Keratinocyte (primary cell): ENCODE results near the gene PTH. TPM values are rescaled to one million over a fixed set of nuclear protein-coding genes. Genes with fewer than 3 reads are reported as not detected.

Experiments
- DNase-seq: peaks from one replicate; pipeline ENCODE4 v3.0.0-alpha.2; 2011; ENCODE audit warnings: low read depth, missing footprints, low spot score
- FAIRE-seq: peaks from 2 replicates; lab custom pipeline; 2011; peaks lifted over from hg19 to GRCh38; lab: Jason Lieb, UNC
- H2AFZ ChIP-seq: 2 replicates; pipeline ENCODE4 v1.6.0; 2012; ENCODE audit warnings: low read length, control low read depth, inconsistent platforms; ENCODE audit not compliant: control insufficient read depth
- H3K27ac ChIP-seq: 2 replicates; pipeline ENCODE4 v1.5.1; 2011; ENCODE audit warnings: low read length; ENCODE audit not compliant: control insufficient read depth, insufficient read depth
- H3K27me3 ChIP-seq: 3 replicates; pipeline ENCODE4 v1.6.0; 2011; ENCODE audit warnings: low read length; ENCODE audit not compliant: control insufficient read depth, insufficient read depth; ENCODE audit errors: extremely low read depth
- H3K36me3 ChIP-seq, 2 experiments: 2 replicates in 1 of 2; 3 replicates in 1 of 2; pipeline ENCODE4 v1.5.1; 2011; ENCODE audit warnings: low read length in 2 of 2, mild to moderate bottlenecking in 1 of 2; ENCODE audit not compliant: control insufficient read depth in 2 of 2, insufficient read depth in 2 of 2; ENCODE audit errors: extremely low read depth in 1 of 2
- H3K4me1 ChIP-seq: 3 replicates; pipeline ENCODE4 v1.5.1; 2011; ENCODE audit warnings: low read length; ENCODE audit not compliant: control insufficient read depth, insufficient read depth; ENCODE audit errors: extremely low read depth
- H3K4me2 ChIP-seq: 3 replicates; pipeline ENCODE4 v1.6.0; 2011; ENCODE audit warnings: low read depth, low read length; ENCODE audit not compliant: control insufficient read depth, insufficient read depth; ENCODE audit errors: extremely low read depth
- H3K4me3 ChIP-seq, 3 experiments: fragments of 200-600 bp in 1 of 3; sonication (generic) in 1 of 3; 2 replicates in 2 of 3; 3 replicates in 1 of 3; pipeline ENCODE4 v1.5.1; 2011 to 2016; ENCODE audit warnings: low read length in 3 of 3, mild to moderate bottlenecking in 3 of 3, control low read depth in 2 of 3, inconsistent platforms in 1 of 3, low read depth in 1 of 3, mixed read lengths in 1 of 3, mixed run types in 1 of 3, moderate library complexity in 1 of 3; ENCODE audit not compliant: control insufficient read depth in 2 of 3, insufficient read depth in 2 of 3; ENCODE audit errors: extremely low read depth in 1 of 3
- H3K79me2 ChIP-seq: 2 replicates; pipeline ENCODE4 v1.6.0; 2012; ENCODE audit warnings: low read length; ENCODE audit not compliant: control insufficient read depth, insufficient read depth
- H3K9ac ChIP-seq: 3 replicates; pipeline ENCODE4 v1.6.0; 2011; ENCODE audit warnings: low read length; ENCODE audit not compliant: control insufficient read depth, insufficient read depth; ENCODE audit errors: extremely low read depth
- H3K9me1 ChIP-seq: 3 replicates; pipeline ENCODE4 v1.6.0; 2011; ENCODE audit warnings: low read length; ENCODE audit not compliant: control insufficient read depth, insufficient read depth; ENCODE audit errors: extremely low read depth
- H3K9me3 ChIP-seq: 2 replicates; pipeline ENCODE4 v1.5.1; 2012; ENCODE audit warnings: low read depth, low read length; ENCODE audit not compliant: control insufficient read depth
- H4K20me1 ChIP-seq: 3 replicates; pipeline ENCODE4 v1.6.0; 2011; ENCODE audit warnings: low read length; ENCODE audit not compliant: control insufficient read depth, insufficient read depth; ENCODE audit errors: extremely low read depth
- CTCF ChIP-seq, 3 experiments: IDR thresholded peaks in 1 of 3; conservative IDR thresholded peaks in 1 of 3; optimal IDR thresholded peaks in 1 of 3; 2 replicates in 2 of 3; 3 replicates in 1 of 3; pipeline versions ENCODE3 to v1.5.1; 2011; ENCODE audit warnings: low read length in 3 of 3, mild to moderate bottlenecking in 3 of 3, moderate library complexity in 2 of 3, control low read depth in 1 of 3, inconsistent platforms in 1 of 3; ENCODE audit not compliant: insufficient read depth in 2 of 3; ENCODE audit errors: extremely low read depth in 1 of 3
- EZH2 ChIP-seq: IDR thresholded peaks from one replicate; pipeline ENCODE4 v1.6.1; 2012; ENCODE audit warnings: inconsistent platforms, mild to moderate bottlenecking, low read length, moderate library complexity
- dilution Hi-C: fragments of 300-500 bp; cut with MboI; formaldehyde crosslinking; loops from one replicate; pipeline ENCODE4 v1.7.0; 2020; ENCODE audit warnings: low sequenced_read_pairs; ENCODE audit not compliant: extremely low pct_ligation_motif_present
- polyA plus RNA-seq, 5 experiments: library from polyadenylated mRNA; depleted of rRNA in 3 of 5; stranded (reverse) in 3 of 5; stranded (forward) in 1 of 5; unstranded in 1 of 5; fragments of >200 nt; gene quantifications; 1 replicate in 1 of 5; 2 replicates in 3 of 5; 3 replicates in 1 of 5; pipeline versions ENCODE4 v1.2.1 to v1.2.3, GENCODE V29; 2011 to 2012; ENCODE audit warnings: missing spikeins in 2 of 5, low read depth in 1 of 5, low replicate concordance in 1 of 5

Gene PTH
- polyA plus RNA-seq, 1 donor (not counting 4 experiments of a cell fraction or from before 2014, with no cell fraction given) = not detected

GRCh38 chr11:13525257-13525656 is 29.5 kb upstream of the PTH start:
- Histone ChIP-seq H3K36me3 (no peaks in the 10 kb centered on the region), H3K27ac (no peak overlapping the region), H3K79me2 (no peaks in the 10 kb centered on the region), H3K4me2 (no peak overlapping the region), H3K9me3 (no peaks in the 10 kb centered on the region), H4K20me1 (no peaks in the 10 kb centered on the region), H3K9ac (no peak overlapping the region), H3K9me1 (no peaks in the 10 kb centered on the region), H3K4me1 (no peaks in the 10 kb centered on the region), H3K27me3 (no peaks in the 10 kb centered on the region), H3K4me3 (no peak overlapping the region), H2AFZ (no peak overlapping the region)
- DNase-seq (no peak), FAIRE-seq (no peak)
- TF ChIP-seq EZH2 = no peak
- no peak for TF ChIP-seq CTCF (optimal IDR thresholded peaks at IDR 0.05 in 1 of 3, IDR thresholded peaks at IDR 0.05 in 1 of 3, conservative IDR thresholded peaks at IDR 0.05 in 1 of 3; ENCODE audit: extremely low read depth in 1 of 3, insufficient read depth in 2 of 3, low read length in 3 of 3)
- dilution Hi-C loops = no loop called here

GRCh38 chr11:13503393-13503792 is 7.6 kb upstream of the PTH start:
- DNase-seq (no peak), FAIRE-seq (no peak)
- no peaks in the 10 kb centered on the region for H3K36me3 ChIP-seq
- H3K9me1 ChIP-seq = no peaks in the 10 kb centered on the region
- no peak overlapping the region for H3K9ac ChIP-seq
- no peak overlapping the region for H2AFZ ChIP-seq
- H3K4me2 ChIP-seq = no peak overlapping the region
- H4K20me1 ChIP-seq = no peaks in the 10 kb centered on the region
- no peaks in the 10 kb centered on the region for H3K4me1 ChIP-seq
- no peak for TF ChIP-seq EZH2
- no peak for TF ChIP-seq CTCF (optimal IDR thresholded peaks at IDR 0.05 in 1 of 3, IDR thresholded peaks at IDR 0.05 in 1 of 3, conservative IDR thresholded peaks at IDR 0.05 in 1 of 3; ENCODE audit: extremely low read depth in 1 of 3, insufficient read depth in 2 of 3, low read length in 3 of 3)
- no peaks in the 10 kb centered on the region for H3K79me2 ChIP-seq
- dilution Hi-C loops = no loop called here
- H3K9me3 ChIP-seq = no peaks in the 10 kb centered on the region
- H3K4me3 ChIP-seq = no peak overlapping the region
- H3K27me3 ChIP-seq = peaks cover 4% of the 10 kb centered on the region
- H3K27ac ChIP-seq = no peak overlapping the region
